Hepatocyte (in vitro differentiated cells): Measurements from ENCODE around the gene CD248.

Source experiments
- EZH2 ChIP-seq: fragments of 200-600 bp; sonication (generic); IDR thresholded peaks from 2 replicates; pipeline ENCODE4 v1.6.1; 2016; ENCODE audit warnings: antibody characterized with exemption, mild to moderate bottlenecking, borderline replicate concordance
- EZH2phosphoT487 ChIP-seq: fragments of 200-600 bp; sonication (generic); IDR thresholded peaks from one replicate; pipeline ENCODE4 v1.6.1; 2018; ENCODE audit warnings: antibody characterized with exemption, mild to moderate bottlenecking, low read depth, moderate library complexity; ENCODE audit not compliant: unreplicated experiment, severe bottlenecking
- TF ChIP-seq, protein P1 (sequence below): fragments of 200-600 bp; sonication (generic); IDR thresholded peaks from 2 replicates; pipeline ENCODE4 v1.5.1; 2016; ENCODE audit warnings: antibody characterized with exemption, mild to moderate bottlenecking; ENCODE audit not compliant: poor library complexity

- TF ChIP-seq, protein P1, sequence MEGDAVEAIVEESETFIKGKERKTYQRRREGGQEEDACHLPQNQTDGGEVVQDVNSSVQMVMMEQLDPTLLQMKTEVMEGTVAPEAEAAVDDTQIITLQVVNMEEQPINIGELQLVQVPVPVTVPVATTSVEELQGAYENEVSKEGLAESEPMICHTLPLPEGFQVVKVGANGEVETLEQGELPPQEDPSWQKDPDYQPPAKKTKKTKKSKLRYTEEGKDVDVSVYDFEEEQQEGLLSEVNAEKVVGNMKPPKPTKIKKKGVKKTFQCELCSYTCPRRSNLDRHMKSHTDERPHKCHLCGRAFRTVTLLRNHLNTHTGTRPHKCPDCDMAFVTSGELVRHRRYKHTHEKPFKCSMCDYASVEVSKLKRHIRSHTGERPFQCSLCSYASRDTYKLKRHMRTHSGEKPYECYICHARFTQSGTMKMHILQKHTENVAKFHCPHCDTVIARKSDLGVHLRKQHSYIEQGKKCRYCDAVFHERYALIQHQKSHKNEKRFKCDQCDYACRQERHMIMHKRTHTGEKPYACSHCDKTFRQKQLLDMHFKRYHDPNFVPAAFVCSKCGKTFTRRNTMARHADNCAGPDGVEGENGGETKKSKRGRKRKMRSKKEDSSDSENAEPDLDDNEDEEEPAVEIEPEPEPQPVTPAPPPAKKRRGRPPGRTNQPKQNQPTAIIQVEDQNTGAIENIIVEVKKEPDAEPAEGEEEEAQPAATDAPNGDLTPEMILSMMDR, result no peak
- no peak for TF ChIP-seq EZH2
- TF ChIP-seq EZH2phosphoT487, result no peak
Measured at GRCh38 chr11:66340596-66341501, 24.0 kb upstream of the CD248 start.
